NOMO-1 treated with dmso at 0.1 percent for 144 hours (cell line): ENCODE results near the gene RIMBP3C.
"Not testable (repeated sequence)": the region's sequence is repeated elsewhere in the genome, so short reads cannot be mapped to it uniquely, and the experiment has no call there.

ENCODE experiments used
- DNase-seq: peaks from one replicate; lab custom pipeline; 2025; ENCODE audit not compliant: unreplicated experiment; lab: John Stamatoyannopoulos, UW

RIMBP3C gene

DNA sequence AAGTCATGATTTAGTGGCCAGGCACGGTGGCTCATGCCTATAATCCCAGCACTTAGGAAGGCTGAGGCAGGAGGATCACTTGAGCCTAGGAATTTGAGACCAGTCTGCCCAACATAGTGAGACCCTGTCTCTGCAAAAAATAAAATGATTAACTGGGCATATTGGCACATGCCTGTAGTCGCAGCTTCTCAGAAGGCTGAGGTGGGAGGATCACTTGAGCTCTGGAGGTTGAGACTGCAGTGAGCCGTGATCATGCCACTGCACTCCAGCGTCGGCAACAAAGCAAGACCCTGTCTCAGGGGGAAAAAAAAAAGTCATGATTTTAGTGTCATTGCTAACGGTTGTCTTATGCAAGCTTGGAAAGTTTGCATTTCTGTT is 28.2 kb upstream of the RIMBP3C start:
- DNase-seq: no peak

DNA sequence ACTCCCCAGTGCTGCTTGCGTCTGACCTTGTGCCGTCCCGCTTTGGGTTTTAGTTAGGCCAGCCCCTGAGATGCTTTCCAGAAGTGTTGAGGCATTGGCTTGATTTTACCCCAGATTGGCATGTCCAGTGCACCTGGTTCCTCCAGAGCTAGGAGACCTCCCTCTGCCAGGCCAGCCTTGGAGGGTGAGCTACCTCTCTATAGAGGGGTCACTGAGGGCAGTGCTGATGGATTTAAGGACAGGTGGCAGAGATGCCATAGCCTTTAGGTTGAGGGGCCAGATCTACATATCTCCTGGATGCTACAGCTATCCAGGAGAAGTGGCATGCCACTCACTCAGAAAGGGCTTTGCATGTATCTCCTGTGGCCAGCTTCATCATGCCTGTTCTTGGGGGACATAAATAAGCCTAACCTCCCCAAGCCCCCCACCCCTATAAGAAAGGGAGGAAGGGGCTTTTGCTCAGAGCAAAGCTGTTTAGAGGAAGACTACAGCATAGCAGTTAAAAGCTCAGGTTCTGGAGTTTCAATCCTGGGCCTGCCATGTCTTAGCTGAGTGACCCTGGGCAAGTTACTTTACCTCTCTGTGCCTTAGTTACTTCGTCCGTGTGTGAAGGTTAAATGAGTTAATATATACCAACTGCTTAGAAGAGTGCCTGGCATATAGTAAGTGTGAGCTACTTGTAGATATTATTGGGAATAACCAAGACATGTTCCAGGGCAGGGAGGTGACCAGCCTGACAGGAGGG is 22.7 kb upstream of the RIMBP3C start:
- DNase-seq: no peak

DNA sequence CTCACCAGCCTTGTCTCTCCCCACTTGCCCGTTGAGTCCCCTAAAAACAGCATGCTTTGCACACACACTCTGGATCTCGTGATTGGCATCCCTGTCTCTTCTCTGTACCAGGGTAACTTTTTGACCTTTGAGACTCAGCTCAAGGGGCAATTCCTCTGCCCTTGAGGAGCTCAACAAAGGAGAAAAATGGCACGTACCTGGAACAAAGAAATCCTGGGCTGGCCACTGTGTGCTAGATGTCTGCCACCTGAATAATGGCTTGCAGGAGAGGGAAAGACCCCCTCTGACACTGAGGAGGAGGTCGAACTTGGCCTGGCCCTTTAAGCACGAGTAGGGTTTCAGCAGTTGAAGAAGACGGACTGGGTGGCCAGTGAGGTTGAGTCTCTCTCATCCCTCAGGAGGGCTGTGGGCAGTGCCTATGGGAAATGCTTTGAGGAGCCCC is 22.1 kb upstream of the RIMBP3C start:
- no peak for DNase-seq

DNA sequence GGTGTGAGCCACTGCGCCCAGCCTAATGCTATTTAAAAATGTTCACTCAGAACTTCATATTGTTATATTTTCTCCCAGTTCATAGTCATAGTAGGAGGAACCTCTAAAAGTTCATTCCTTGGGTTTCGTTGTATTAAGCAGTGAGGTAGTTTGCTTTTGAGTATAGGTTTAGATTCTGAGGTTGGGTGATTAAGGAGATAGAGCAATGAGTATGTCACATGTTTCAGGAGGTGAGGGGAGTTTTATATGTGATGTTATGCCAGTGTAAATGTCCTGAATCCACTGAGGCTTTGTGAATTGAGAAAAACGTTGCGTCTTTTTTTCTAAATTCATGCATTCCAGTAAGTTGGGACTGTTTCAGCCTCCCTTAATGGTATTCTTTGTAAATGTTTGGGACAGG is 20.4 kb upstream of the RIMBP3C start:
- no peak for DNase-seq

DNA sequence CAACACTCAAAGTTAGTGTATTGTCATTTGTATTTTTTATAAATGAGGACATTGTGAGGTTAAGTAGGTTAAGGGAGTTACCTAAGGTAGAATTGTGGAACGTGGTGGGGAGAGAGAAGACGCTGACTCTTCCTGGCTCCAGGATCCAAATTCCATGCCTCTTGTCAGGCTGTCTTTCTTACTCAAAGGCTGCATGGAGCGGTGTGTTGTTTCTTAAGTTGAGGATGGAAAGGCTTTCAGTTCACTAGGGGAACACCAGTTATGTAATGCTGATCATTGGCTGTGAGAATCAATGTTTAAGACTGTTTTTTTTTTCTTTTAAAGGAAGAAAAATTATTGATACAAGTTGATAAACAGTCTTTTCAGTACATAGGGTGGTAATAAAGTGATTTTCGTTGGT is 19.1 kb upstream of the RIMBP3C start:
- DNase-seq: no peak

DNA sequence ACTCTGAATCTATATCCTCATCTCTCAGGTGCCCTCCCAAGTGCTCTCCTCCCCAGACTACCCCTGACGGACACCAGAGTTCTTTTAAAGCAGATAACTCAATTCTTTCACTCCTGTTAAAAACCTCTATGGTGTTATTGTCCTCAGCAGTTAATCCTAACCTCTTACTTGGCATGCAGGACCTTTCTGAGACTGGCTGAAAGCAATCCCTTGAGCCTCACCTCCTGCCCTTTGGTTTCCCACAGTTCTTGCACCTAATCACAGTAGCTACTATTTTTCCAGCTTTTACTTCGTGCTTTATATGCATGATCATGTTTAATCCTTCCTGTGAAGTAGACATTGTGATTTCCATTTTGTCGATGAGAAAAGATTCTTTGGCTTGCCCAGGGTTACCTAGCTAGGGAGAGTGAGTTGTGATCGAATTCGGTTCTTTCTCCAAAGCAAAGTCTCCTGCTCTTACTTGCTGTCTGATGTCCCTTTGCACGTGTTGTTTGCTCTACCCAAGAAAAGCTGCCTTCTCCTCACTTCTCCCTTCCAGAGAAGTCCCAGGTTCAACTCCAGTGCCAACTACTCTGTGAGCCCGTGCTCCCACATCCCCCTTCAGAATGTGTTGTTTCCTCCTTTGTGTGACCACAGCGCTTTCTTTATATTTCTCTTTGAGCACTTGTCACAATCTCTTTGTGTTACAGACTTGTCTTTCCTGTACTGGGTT is 18.4 kb upstream of the RIMBP3C start:
- DNase-seq: peak; percentile 28

DNA sequence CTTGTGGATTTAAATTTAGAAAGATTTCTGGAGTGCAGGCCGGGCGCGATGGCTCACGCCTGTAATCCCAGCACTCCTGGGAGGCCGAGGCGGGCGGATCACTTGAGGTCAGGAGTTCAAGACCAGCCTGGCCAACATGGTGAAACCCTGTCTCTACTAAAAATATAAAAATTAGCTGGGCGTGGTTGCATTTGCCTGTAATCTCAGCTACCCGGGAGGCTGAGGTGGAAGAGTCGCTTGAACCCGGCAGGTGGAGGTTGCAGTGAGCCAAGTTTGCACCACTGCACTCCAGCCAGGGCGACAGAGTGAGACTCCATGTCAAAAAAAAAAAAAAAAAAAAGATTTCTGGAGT is 17.8 kb upstream of the RIMBP3C start:
- DNase-seq: not testable (repeated sequence)

DNA sequence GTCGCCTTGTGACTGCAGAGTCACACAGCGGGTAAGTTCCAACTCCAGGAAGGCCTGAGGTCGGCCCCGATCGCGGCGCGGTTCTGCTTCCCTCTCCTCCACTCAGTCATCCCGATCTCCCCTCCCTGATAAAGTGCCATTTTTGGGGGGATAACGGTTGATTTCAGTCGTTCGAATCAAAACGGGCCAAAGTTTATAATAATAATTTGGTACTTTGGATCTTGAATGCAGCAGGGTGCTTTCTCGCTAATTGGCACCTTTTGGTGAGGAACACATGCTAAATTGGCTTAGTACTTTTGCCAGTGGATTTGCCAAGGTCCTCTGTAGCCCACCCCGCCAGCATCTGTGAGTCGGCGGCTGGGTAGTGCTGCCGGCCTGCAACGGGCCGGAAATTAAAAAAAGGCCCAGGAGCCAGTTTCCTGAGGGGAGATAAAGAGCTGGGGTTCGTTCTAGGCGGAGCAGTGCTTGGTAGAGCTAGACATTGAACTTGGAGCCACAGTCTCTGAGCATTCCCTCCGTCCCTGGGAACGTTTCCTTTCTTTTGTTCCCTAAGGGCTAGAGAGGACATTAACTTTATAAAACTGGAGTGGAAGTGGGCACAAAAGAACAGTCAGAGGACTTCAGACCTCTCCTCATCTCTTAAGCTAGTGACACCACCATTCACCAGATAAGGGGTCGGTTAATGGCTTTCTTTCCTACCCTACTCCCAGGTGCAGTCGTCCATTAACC is 17.2 kb upstream of the RIMBP3C start:
- no peak for DNase-seq

DNA sequence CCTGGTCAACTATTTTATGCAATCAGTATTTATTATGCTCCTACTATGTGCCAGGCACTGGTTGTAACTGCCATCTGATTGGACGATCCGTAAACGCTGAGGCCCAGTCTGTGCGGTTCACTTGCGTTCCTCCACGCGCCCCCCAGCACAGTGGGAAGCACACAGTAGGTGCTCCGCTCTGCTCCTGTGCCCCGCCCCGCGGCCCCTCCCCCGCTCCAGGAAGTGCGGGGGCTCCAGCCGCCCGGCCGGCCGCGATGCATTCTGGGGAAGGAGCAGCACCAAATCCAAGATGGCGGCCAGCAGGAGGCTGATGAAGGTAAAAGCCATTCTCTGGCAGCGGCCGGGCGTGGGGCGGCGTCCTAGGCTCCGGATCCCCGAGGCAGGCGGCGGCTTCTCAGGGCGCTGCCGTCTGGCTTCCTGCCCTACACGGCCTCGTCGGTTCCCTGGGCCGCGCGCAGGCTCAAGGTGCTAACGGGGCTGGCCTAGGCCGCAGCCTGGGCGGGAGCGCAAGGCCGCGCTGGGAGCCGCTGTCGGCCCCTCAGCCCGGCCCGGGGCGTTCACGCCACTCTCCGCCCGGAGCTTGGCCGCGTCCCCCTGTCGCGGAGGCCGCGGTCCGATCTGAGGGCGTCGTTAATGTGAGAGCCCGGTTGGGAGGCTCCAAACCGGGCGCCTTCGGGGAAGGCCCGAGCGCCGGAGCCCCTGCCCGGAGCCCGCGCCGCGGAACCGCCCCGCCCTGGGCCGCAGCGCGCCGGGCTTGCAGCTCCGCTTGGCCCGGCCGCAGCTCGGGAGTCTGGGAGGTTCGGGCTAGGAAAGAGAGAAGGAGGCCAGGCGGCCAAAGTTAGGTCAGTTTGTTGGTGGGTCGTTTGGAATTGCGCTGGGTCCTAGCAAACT is 16.4 kb upstream of the RIMBP3C start, which contains the start of gene UBE2L3:
TSS of gene UBE2L3 (plus strand) at position 259 of the 891 bp plus-strand sequence. CDS start at position 290, 31 bp downstream.
- DNase-seq: peak; percentile 51

DNA sequence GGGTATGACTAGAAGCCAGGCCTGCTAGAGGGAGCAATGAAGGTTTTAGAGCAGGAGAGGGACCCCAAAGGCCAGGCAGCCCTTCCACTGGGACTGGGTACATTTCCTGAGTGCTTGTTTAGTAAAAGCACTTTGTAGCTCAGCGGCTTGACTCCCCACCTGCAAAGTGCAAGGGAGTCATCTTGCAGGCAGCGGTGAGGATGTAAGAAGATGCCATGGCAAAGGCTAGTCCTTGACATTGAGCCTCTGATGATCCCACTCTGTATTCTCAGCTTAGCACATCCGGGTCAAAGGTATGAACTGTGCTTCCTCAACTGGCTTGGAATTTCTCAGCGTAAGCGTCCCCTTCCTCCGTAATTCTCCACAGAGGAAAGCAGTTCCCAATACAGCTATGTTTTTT is 13.2 kb upstream of the RIMBP3C start:
- no peak for DNase-seq

DNA sequence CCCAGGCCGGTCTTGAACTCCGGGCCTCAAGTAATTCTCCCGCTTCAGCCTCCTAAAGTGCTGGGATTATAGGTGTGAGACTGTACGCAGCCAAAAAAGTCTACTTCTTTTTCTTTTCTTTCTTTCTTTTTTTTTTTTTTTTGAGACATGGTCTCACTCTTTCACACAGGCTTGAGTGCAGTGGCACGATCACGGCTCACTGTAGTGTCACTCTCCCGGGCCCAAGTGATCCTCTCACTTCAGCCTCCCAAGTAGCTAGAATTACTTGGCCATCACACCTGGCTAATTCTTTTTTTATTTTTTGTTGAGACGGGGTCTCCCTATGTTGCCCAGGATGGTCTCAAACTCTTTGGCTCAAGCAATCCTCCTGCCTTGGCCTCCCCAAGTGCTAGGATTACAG is 12.7 kb upstream of the RIMBP3C start:
- no peak for DNase-seq

DNA sequence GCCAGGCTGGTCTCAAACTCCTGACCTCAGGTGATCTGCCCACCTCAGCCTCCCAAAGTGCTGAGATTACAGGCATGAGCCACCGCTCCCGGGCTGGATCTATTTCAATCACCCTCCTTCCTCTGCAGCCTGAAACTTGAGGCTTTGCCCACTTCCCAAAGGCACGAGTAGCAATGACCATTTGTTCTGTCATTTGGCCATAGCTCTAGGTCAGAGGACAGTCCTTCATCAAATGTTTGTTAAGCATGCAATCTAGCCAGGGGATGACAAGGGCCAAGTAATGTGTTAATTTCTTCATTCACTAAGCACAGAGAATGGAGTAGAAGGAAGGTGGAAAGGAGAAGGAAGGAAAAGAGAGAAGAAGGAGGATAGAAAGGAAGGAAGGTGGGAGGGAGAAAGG is 9.4 kb upstream of the RIMBP3C start:
- not testable (repeated sequence) for DNase-seq

DNA sequence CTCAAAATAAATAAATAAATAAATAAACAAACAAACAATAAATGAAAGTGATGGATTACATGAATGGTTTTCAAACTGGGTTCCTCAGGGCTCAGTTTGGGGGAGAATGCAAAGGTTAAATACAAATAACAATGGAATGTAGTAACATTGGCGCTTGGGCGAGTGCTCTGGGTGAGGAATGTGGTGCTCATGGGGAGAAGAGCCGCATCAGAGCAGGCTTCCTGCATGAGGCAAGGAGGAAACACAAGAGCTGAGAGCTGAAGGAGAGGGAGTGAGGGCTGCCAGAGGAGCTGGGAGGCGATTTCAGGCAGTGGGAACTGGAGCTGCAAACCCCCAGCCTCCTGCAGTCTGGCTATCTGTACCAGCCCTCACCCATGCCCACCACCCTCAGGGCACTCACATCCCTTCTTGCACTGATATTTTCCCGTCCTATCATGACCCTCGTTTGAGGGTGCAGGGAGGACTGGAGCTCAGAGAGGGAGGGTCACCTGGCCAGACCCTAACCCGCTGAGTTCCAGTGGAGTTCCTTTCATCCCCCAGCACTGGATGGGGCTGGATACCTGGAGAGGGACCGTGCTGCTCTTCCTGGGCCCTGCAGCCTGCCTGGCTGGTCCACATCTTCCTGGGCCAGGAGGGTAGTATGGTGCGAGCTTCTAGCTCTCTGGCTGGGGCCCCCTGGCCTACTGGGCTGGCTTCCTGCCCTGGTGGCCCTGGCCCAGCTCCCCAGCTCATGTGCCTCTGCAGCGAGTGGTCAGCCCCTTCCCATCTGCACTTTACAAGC is 8.3 kb upstream of the RIMBP3C start:
- not testable (repeated sequence) for DNase-seq

DNA sequence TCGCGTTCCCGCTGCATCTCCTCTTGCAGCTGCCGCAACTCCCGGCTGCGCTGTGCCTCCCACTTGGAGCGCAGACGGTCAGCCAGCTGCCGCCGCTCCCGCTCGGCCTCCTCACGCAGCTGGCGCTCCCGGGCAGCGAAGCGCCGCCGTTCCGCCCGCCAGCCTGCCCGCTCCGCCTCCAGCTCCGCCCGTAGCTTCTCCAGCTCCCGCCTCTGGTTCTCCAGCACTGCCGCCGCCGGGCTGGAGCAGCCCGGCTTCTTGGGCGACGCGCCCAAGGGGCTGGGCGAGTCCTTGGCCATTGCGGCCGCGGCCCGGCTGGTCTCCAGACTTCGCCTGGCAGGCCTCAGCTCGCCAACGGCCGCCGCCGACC is 598 bp downstream of the RIMBP3C start:
- DNase-seq: not testable (repeated sequence)

DNA sequence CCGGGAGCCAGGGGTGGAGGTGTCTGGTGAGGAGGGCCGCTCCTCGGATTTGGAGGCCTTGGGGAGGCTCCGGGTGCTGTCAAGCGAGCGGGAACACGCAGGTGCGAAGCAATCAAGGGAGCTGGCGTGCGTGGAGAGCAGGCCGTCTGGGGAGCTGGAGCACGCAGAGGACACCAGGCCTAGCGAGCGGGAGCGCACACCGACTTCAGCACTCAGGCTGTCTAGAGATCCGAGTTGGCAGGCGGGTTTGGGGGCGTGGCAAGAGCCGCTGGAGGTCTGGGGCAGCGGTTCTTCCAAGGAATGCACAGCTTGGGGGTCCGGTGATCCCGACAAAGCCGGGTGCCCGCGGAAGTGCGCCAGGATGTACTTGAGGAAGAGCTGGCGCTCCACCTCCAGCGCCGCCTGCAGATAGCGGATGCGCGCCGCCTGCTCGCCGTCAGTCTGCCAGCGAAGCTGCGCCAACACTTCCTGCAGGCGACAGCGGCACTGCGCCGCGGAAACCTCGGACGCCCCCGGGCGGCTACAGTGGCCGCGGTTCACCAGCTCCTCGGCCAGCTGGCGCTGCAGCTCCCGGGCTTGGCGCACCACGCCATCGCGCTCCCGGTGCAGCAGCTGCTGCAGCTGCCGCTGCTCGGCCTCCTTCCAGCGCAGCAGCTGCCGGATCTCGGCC is 1.1 kb downstream of the RIMBP3C start:
- DNase-seq: not testable (repeated sequence)

DNA sequence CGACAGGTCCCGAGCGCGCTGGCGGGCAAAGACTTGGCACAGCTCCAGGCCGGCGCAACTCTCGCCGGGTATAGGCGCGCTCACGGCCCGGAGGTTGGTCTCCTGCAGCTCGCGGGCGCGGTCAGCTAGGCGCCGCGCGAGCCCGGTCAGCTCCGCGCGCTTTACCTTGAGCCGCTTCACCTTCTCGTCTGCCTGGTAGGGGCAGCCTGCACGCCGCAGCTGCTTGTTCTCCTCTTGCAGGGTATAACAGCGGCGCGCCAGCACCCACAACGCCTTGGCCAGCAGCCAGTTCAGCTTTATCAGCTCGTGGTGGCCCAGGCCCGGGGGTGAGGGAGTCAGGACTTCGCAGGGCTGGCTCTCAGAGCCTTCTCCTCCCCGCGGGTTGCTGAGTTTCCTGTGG is 1.7 kb downstream of the RIMBP3C start:
- not testable (repeated sequence) for DNase-seq

DNA sequence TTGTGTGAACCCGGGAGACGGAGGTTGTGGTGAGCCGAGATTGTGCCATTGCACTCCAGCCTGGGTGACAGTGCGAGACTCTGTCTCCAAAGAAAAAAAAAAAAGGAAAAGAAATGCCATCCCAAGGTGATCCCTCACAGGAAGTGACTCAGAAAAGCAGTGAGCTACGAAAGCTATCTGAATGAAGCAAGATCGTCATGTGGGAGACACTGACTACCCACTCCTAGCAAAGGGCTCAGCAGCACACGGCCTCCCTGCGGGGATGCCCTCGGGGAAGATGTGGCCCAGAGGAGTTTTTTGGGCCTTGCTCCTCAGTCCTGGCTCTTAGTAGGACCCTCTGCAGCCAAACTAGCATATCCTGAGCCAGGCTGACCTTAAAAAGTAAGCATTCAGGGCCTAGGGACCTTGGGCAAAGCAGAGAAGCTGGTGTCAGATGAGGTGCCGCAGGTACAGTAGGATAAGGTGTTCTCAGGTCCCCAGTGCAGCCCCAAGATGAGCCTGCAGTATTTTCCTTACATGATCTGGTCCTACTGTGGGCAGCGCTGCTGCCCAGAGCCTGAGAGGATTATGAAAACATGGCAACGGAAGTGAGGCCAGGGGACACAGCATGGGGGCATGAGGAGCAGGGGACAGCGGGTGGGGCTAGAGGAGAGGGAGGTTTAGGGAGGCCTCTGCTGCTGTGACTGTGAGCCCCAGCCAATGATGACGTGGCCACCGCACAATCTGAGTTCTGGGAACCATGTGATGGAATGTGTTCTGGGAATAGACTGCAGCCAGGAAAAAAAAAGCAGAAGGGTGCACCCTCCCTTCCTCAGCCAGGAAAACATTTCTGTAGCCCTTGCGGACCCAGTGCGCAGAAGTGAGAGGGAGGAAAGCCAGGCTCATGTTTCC is 6.6 kb downstream of the RIMBP3C start:
- not testable (repeated sequence) for DNase-seq

DNA sequence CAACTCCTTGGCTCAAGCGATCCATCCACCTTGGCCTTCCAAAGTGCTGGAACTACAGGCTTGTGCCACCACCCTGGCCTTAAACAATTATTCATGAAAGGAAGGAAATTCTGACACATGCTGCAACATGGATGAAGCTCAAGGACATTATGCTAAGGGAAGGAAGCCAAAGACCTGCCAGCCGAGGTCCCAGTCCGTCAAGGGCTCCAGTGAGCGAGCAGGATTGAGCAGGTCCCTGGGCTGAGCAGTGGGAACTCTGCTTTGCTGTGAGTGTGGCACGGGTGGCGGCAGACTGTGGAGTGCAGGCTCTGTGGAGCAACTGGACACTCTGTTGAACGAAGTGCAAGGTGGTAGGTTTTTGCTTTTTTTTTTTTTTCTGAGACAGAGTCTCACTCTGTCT is 11.4 kb downstream of the RIMBP3C start:
- not testable (repeated sequence) for DNase-seq
